Neural cell (in vitro differentiated cells): Measurements from ENCODE around the gene MGAT4A.

Experiments used
- CTCF ChIP-seq: fragments of 450-650 bp; IDR thresholded peaks from 2 replicates; pipeline ENCODE4 v1.5.1; 2014; ENCODE audit warnings: antibody characterized with exemption, mild to moderate bottlenecking, moderate library complexity; ENCODE audit not compliant: poor library complexity, severe bottlenecking
- EP300 ChIP-seq: fragments of 450-650 bp; conservative IDR thresholded peaks from 2 replicates; pipeline ENCODE4 v1.6.1; 2014; ENCODE audit warnings: antibody characterized with exemption, mild to moderate bottlenecking, moderate library complexity; ENCODE audit not compliant: poor library complexity, severe bottlenecking
- EZH2 ChIP-seq: fragments of 200-600, 300-800 bp; shearing (Covaris generic), sonication (generic); IDR thresholded peaks from 2 replicates; pipeline ENCODE4 v1.6.1; 2014; ENCODE audit warnings: antibody characterized with exemption, low read length, borderline replicate concordance, mild to moderate bottlenecking; ENCODE audit not compliant: insufficient read depth, poor library complexity, severe bottlenecking
- POLR2AphosphoS5 ChIP-seq: IDR thresholded peaks from 2 replicates; pipeline ENCODE4 v1.6.1; 2012
- RAD21 ChIP-seq: fragments of 450-650 bp; conservative IDR thresholded peaks from 2 replicates; pipeline ENCODE4 v1.6.1; 2014; ENCODE audit warnings: antibody characterized with exemption, mild to moderate bottlenecking, moderate library complexity
- SMC3 ChIP-seq: fragments of 450-650 bp; conservative IDR thresholded peaks from 2 replicates; pipeline ENCODE4 v1.6.1; 2014; ENCODE audit warnings: antibody characterized with exemption, mild to moderate bottlenecking, moderate library complexity; ENCODE audit not compliant: poor library complexity

- TF ChIP-seq CTCF, result no peak
- no peak for TF ChIP-seq RAD21
- TF ChIP-seq POLR2AphosphoS5, result no peak
- no peak for TF ChIP-seq EP300
- no peak for TF ChIP-seq SMC3
- TF ChIP-seq EZH2, result no peak
Measured at GRCh38 chr2:98580656-98581284, 150.2 kb downstream of the MGAT4A start.
